Natural killer cell (primary cell): ENCODE measurements around the gene POPDC2. TPM values are rescaled to one million over a fixed set of nuclear protein-coding genes. Genes with fewer than 3 reads are reported as not detected.

Experiments
- ATAC-seq, 3 donors: fragments of 150-1000 bp in 2 of 3; fragments of 200-7000 bp in 1 of 3; cut with Tn5 transposase; 1 replicate in 1 of 3; 2 replicates in 2 of 3; pipeline ENCODE4 v1.10.0; 2021; ENCODE audit warnings: mild to moderate bottlenecking in 2 of 3, moderate library complexity in 2 of 3
- DNase-seq, 2 donors: peaks; one replicate each; pipeline versions ENCODE4 v3.0.0 to v3.0.0-alpha.2; 2013 to 2021; ENCODE audit warnings: mixed read lengths in 1 of 2
- H3K27ac ChIP-seq: one replicate; pipeline ENCODE4 v1.5.1; 2013; ENCODE audit warnings: mild to moderate bottlenecking, low read length
- H3K27me3 ChIP-seq: one replicate; pipeline ENCODE4 v1.6.1; 2013; ENCODE audit warnings: low read length; ENCODE audit not compliant: control insufficient read depth, insufficient read depth
- H3K36me3 ChIP-seq: one replicate; pipeline ENCODE4 v1.6.1; 2013; ENCODE audit warnings: low read length; ENCODE audit not compliant: control insufficient read depth, insufficient read depth
- H3K4me1 ChIP-seq: one replicate; pipeline ENCODE4 v1.6.1; 2013; ENCODE audit warnings: low read length; ENCODE audit not compliant: control insufficient read depth, insufficient read depth
- H3K4me3 ChIP-seq: one replicate; pipeline ENCODE4 v1.5.1; 2013; ENCODE audit warnings: low read length
- H3K9me3 ChIP-seq: one replicate; pipeline ENCODE4 v1.6.1; 2013; ENCODE audit warnings: low read length; ENCODE audit not compliant: control insufficient read depth, insufficient read depth
- H3K27ac Mint-ChIP-seq, 2 donors: one replicate each; pipeline ENCODE4 v1.8.0; 2022; ENCODE audit warnings: mild to moderate bottlenecking in 2 of 2, mixed read lengths in 2 of 2, moderate library complexity in 1 of 2
- H3K27me3 Mint-ChIP-seq, 2 donors: one replicate each; pipeline ENCODE4 v1.8.0; 2022; ENCODE audit warnings: low read depth in 2 of 2, mixed read lengths in 2 of 2
- H3K36me3 Mint-ChIP-seq: one replicate; pipeline ENCODE4 v1.8.0; 2022; ENCODE audit warnings: mixed read lengths
- H3K4me1 Mint-ChIP-seq, 2 donors: one replicate each; pipeline ENCODE4 v1.8.0; 2022; ENCODE audit warnings: mixed read lengths in 2 of 2
- H3K4me3 Mint-ChIP-seq: one replicate; pipeline ENCODE4 v1.8.0; 2022; ENCODE audit warnings: mild to moderate bottlenecking, moderate library complexity, mixed read lengths
- H3K9me3 Mint-ChIP-seq, 2 donors: one replicate each; pipeline ENCODE4 v1.8.0; 2022; ENCODE audit warnings: mixed read lengths in 2 of 2
- CTCF ChIP-seq: fragments of 200-600 bp; IDR thresholded peaks from one replicate; pipeline ENCODE4 v1.8.0; 2022; ENCODE audit warnings: antibody characterized with exemption
- WGBS: methylation state at CpG from one replicate; pipeline ENCODE4 v1.1.7; 2013; ENCODE audit warnings: missing lambda C conversion rate; ENCODE audit not compliant: insufficient coverage; 5-methylcytosine and 5-hydroxymethylcytosine counted together
- intact Hi-C: fragments of 100-400 bp; cut with micrococcal nuclease; formaldehyde crosslinking; loops from one replicate; pipeline ENCODE4 v1.14.2; 2022
- total RNA-seq, 4 donors: library from RNA; stranded (reverse); fragments of 120-200 nt in 1 of 4; gene quantifications; one replicate each; pipeline versions ENCODE4 v1.2.3 to v1.2.4, GENCODE V29; 2013 to 2022

Gene POPDC2
- total RNA-seq, 3 donors from 2014 or later (not counting 1 experiment from before 2014, with no cell fraction given), result 6.2 to 8.0 (median 7.9) TPM

DNA sequence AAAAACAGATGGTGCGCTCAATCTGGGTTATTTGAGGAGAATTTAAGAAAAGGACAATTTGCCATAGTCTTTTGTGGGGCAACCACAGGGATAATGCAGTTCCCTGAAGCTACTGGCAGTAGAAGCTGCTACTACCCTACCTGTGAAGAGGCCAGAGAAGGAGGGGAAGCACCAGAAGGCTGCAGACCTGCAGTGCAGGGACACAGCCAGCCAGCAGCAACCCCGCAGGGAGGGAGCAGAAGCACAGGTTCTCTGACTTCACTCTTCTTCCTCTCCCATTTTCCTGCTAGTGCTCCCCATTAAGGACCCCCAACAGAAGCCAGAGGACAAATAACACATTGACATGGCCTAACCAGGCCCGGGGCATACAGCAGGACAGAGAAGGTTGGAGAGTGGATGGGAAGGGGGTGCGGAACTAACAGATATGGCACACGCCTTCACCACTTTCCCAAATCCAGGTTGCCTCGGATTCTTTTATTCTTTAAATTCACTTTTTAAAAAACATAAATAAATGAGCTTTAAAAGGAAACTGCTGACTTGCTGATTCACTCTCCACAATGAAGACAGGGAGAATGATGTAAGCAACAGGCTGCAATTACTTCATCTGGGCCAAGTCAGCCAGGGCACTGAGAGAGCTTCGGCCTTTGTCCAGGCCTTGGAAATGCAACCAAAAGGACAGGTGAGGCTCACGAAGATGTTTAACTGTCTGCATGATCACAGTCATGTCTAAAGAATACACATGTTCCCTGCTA is 30.1 kb downstream of the POPDC2 start:
- Mint-ChIP-seq H3K27ac (peak overlapping the region in 1 of 2 donors; percentile 21), H3K4me1 (peaks cover 0 to 21% of the 10 kb centered on the region in 2 donors), H3K27me3 (peaks cover 0 to 4% of the 10 kb centered on the region in 2 donors), H3K9me3 (no peaks in the 10 kb centered on the region), H3K36me3 (no peaks in the 10 kb centered on the region), H3K4me3 (no peak overlapping the region)
- no peak overlapping the region for H3K27ac ChIP-seq
- intact Hi-C loops, result no loop called here
- no peaks in the 10 kb centered on the region for H3K9me3 ChIP-seq
- H3K27me3 ChIP-seq, result no peaks in the 10 kb centered on the region
- 80% methylated on average over 8 of the region's 8 CpGs for whole genome bisulfite sequencing
- H3K4me3 ChIP-seq, result no peak overlapping the region
- peaks cover 21% of the 10 kb centered on the region for H3K4me1 ChIP-seq
- H3K36me3 ChIP-seq, result no peaks in the 10 kb centered on the region
- no peak for TF ChIP-seq CTCF
- ATAC-seq, result no peak
- no peak for DNase-seq

DNA sequence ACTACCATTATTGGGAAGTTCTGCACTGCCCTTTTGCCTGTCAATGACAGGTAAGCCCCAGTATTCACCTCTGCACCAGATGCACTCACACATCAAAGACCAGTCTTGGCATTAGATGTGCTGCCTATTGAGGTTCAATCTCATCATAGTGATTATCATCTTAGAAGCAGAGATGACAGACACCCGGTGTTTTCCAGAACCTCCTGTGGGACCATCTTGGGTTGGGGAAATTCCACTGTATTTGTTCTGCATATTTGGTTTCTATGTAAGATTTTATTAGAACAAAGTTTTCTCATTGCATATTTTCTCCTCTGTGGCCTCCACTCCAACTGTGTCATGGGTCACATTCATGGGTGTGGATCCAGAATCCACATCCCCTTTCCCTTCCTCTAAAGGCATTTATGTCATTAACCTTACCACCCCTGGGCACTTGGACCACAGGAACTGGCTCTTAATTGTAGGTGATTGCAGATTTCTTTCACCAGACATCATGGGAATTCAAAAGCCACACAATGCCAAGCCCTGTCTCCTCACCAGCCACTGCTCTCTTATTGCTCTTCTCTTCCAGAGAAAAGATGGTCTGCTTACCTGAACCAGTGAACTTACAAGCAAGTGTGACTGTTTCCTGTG is 31.5 kb downstream of the POPDC2 start:
- H3K4me3 ChIP-seq, result no peak overlapping the region
- H3K36me3 ChIP-seq, result no peaks in the 10 kb centered on the region
- H3K9me3 Mint-ChIP-seq, result no peaks in the 10 kb centered on the region
- no peaks in the 10 kb centered on the region for H3K27me3 ChIP-seq
- peak overlapping the region in 1 of 2 donors; percentile 21 for H3K27ac Mint-ChIP-seq
- H3K27me3 Mint-ChIP-seq, result peaks cover 0 to 6% of the 10 kb centered on the region in 2 donors
- peak in 1 of 2 donors; percentile 47 for DNase-seq
- H3K4me3 Mint-ChIP-seq, result no peak overlapping the region
- peaks cover 0 to 21% of the 10 kb centered on the region in 2 donors for H3K4me1 Mint-ChIP-seq
- WGBS, result 63% methylated on average over 1 of the region's 1 CpG
- peaks cover 21% of the 10 kb centered on the region for H3K4me1 ChIP-seq
- no peak overlapping the region for H3K27ac ChIP-seq
- no peaks in the 10 kb centered on the region for H3K9me3 ChIP-seq
- no peak for TF ChIP-seq CTCF
- peak in 1 of 3 donors; percentile 30 for ATAC-seq
- no peaks in the 10 kb centered on the region for H3K36me3 Mint-ChIP-seq
- intact Hi-C loops, result no loop called here

DNA sequence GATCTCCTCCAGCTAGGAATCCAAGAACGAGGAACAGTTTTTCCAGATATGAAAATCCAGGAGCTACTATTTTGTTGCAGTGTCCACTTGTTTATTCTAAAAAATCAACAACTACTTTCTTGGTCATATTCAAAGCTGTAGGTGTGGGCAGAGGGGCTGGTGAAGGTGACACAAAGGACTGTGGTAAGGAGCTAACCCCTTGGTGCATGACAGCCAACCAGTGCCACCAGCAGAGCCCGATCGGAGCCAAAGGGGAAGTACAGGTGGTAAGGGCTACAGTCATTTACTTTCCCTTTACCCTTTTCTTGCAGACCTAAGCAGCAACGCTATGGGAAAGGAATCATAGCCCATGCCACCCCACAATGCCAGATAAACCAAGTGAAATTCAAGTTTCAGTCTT is 32.0 kb downstream of the POPDC2 start:
- H3K36me3 ChIP-seq, result no peaks in the 10 kb centered on the region
- no peak overlapping the region for H3K4me3 ChIP-seq
- no peak overlapping the region for H3K4me3 Mint-ChIP-seq
- H3K27me3 ChIP-seq, result no peaks in the 10 kb centered on the region
- no peaks in the 10 kb centered on the region for H3K9me3 ChIP-seq
- DNase-seq (peak in 1 of 2 donors; percentile 44), ATAC-seq (peak; percentile 42 to 54 (median 43))
- peaks cover 0 to 21% of the 10 kb centered on the region in 2 donors for H3K4me1 Mint-ChIP-seq
- H3K9me3 Mint-ChIP-seq, result no peaks in the 10 kb centered on the region
- peaks cover 21% of the 10 kb centered on the region for H3K4me1 ChIP-seq
- intact Hi-C loops, result no loop called here
- no peak for TF ChIP-seq CTCF
- peaks cover 0 to 6% of the 10 kb centered on the region in 2 donors for H3K27me3 Mint-ChIP-seq
- 31% methylated on average over 4 of the region's 4 CpGs for WGBS
- H3K27ac ChIP-seq, result no peak overlapping the region
- H3K27ac Mint-ChIP-seq, result no peak overlapping the region
- no peaks in the 10 kb centered on the region for H3K36me3 Mint-ChIP-seq
